ENCODE results near the gene SOCS3. TPM values are rescaled to one million over a fixed set of nuclear protein-coding genes. Genes with fewer than 3 reads are reported as not detected.

SOCS3 gene
- total RNA-seq, 6 donors from 2014 or later = 67.1 to 173 (median 114) TPM

DNA sequence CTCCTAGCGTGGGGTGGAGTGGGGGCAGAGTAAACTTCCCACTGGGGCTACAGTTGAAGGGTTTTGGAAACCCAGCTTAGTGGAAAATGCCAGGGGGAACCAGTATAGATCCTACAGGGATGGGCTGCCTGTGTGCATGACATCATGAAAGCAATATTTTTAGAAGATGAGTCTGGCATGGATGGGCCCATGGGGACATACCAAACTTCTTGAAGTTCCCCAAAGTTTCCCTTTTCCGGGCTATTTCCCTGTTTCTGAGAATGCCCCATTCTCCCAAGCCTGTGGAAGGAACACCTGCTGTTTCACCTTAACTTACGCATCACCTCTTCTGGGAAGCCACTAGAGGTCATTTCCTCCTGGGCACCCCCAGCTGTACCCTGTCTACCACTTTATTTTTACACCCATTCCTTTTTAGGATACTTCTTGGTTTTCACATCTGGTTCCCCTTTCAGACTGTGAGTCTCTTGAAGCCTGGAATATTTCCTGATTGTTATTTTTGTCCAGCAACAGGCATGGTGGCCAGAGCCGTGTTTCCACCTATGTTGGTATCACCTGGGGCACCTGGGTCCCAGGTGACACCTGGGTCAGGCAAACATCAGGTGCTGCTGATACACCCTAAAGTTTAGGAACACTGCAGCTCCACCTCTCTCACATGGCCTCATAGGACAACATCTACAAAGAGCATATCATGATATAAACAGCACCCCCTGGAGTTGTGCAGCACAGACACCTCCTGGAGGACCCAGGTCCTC, 9.8 kb downstream of the SOCS3 start:
- no peak for DNase-seq
- Histone ChIP-seq H3K27ac (peak overlapping the region in 3 of 4 donors; percentile 93 to 100 (median 98)), H3K9me3 (no peaks in the 10 kb centered on the region), H3K27me3 (no peaks in the 10 kb centered on the region), H3K4me1 (peaks cover 64 to 84% (median 78%) of the 10 kb centered on the region in 4 donors), H3K36me3 (peaks cover 0 to 6% (median 0%) of the 10 kb centered on the region in 4 donors), H3K4me3 (no peak overlapping the region)
- no peak for ATAC-seq (ENCODE audit: low FRiP score in 2 of 2)
- no peak for TF ChIP-seq POLR2AphosphoS5 (IDR thresholded peaks at IDR 0.05)
- TF ChIP-seq CTCF (IDR thresholded peaks at IDR 0.05) = no peak
- TF ChIP-seq EP300 (IDR thresholded peaks at IDR 0.05) = no peak
- TF ChIP-seq POLR2A (IDR thresholded peaks at IDR 0.05) = no peak
- WGBS, 2 donors = 68 to 83% methylated on average over 4 of the region's 4 CpGs

GRCh38 chr17:78348055-78348770, 11.7 kb downstream of the SOCS3 start:
- no peaks in the 10 kb centered on the region for H3K36me3 ChIP-seq
- H3K4me3 ChIP-seq = no peak overlapping the region
- H3K4me1 ChIP-seq = peaks cover 64 to 84% (median 77%) of the 10 kb centered on the region in 4 donors
- ATAC-seq (ENCODE audit: low FRiP score in 2 of 2) (no peak), DNase-seq (no peak)
- no peaks in the 10 kb centered on the region for H3K27me3 ChIP-seq
- no peak overlapping the region for H3K27ac ChIP-seq
- TF ChIP-seq POLR2AphosphoS5 (IDR thresholded peaks at IDR 0.05) = no peak
- TF ChIP-seq EP300 (IDR thresholded peaks at IDR 0.05) = no peak
- no peak for TF ChIP-seq POLR2A (IDR thresholded peaks at IDR 0.05)
- no peak for TF ChIP-seq CTCF (IDR thresholded peaks at IDR 0.05)
- no peaks in the 10 kb centered on the region for H3K9me3 ChIP-seq
- WGBS, 2 donors = 81% methylated on average over 8 to 9 of the region's 9 CpGs

GRCh38 chr17:78347453-78347852, 12.4 kb downstream of the SOCS3 start:
- peaks cover 68 to 86% (median 79%) of the 10 kb centered on the region in 4 donors for H3K4me1 ChIP-seq
- TF ChIP-seq EP300 (IDR thresholded peaks at IDR 0.05) = no peak
- peak in 1 of 2 donors; percentile 9 for TF ChIP-seq POLR2AphosphoS5 (IDR thresholded peaks at IDR 0.05)
- no peak for TF ChIP-seq POLR2A (IDR thresholded peaks at IDR 0.05)
- TF ChIP-seq CTCF (IDR thresholded peaks at IDR 0.05) = no peak
- no peak overlapping the region for H3K27ac ChIP-seq
- no peaks in the 10 kb centered on the region for H3K27me3 ChIP-seq
- 62% methylated on average over 2 of the region's 3 CpGs; no CpG with 5 or more reads in 1 of the 2 donors for WGBS, 2 donors
- no peak for ATAC-seq (ENCODE audit: low FRiP score in 2 of 2)
- no peaks in the 10 kb centered on the region for H3K9me3 ChIP-seq
- DNase-seq = peak in 1 of 2 donors; percentile 89
- H3K4me3 ChIP-seq = no peak overlapping the region
- H3K36me3 ChIP-seq = no peaks in the 10 kb centered on the region

DNA sequence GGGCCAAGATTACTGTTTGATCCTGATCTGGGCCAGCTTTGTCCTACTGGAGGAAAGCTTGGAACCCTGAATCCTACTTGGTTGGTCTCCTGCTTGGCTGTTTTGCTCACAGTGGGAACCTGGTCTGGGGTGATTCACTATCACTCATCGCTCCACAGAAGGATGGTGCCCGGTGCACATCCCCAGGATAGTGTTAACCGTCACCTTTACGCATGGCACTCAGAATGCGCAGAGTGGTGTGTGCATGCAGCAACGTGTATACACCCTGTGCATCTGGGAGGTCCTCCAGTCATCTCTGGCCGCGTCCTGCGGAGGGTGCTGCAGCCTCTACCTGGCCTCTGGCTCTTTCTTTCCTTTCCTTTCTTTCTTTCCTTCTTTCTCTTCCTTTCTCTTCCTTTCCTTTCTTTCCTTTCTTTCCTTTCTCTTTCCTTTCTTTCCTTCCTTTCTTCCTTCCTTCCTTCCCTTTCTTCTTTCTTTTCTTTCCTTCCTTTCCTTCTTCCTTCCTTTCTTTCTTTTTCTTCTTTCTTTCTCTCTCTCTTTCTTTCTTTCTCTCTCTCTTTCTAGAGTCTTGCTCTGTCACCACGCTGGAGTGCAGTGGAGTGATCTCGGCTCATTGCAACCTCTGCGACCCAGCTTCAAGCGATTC, 13.1 kb downstream of the SOCS3 start:
- Histone ChIP-seq H3K9me3 (no peaks in the 10 kb centered on the region), H3K4me1 (peaks cover 68 to 84% (median 77%) of the 10 kb centered on the region in 4 donors), H3K27ac (no peak overlapping the region), H3K27me3 (no peaks in the 10 kb centered on the region), H3K36me3 (no peaks in the 10 kb centered on the region), H3K4me3 (no peak overlapping the region)
- TF ChIP-seq EP300 (IDR thresholded peaks at IDR 0.05) (no peak), POLR2AphosphoS5 (IDR thresholded peaks at IDR 0.05) (no peak), POLR2A (IDR thresholded peaks at IDR 0.05) (no peak), CTCF (IDR thresholded peaks at IDR 0.05) (no peak)
- no peak for DNase-seq
- 94 to 95% methylated on average over 13 of the region's 13 CpGs for WGBS, 2 donors
- no peak for ATAC-seq (ENCODE audit: low FRiP score in 2 of 2)
